Tibial nerve (tissue), 4 donors: Measurements from ENCODE around the gene ABI1.

Experiments used
- CTCF ChIP-seq, 5 experiments: fragments of 200-600 bp in 3 of 5; fragments of 450-650 bp in 2 of 5; sonication (generic) in 3 of 5; IDR thresholded peaks; one replicate each; pipeline ENCODE4 v1.5.1; 2016 to 2019; ENCODE audit warnings: antibody characterized with exemption in 5 of 5, mild to moderate bottlenecking in 3 of 5, moderate library complexity in 2 of 5
- EP300 ChIP-seq, 2 donors: sonication (generic); formaldehyde crosslinking; IDR thresholded peaks; one replicate each; pipeline ENCODE4 v1.6.1; 2017; ENCODE audit warnings: antibody characterized with exemption in 2 of 2, mild to moderate bottlenecking in 1 of 2
- POLR2A ChIP-seq, 2 donors: fragments of 450-650 bp; IDR thresholded peaks; one replicate each; pipeline ENCODE4 v1.6.1; 2017; ENCODE audit warnings: antibody characterized with exemption in 2 of 2, mild to moderate bottlenecking in 2 of 2, moderate library complexity in 2 of 2

GRCh38 chr10:26824015-26824690 is 36.6 kb downstream of the ABI1 start:
- no peak for TF ChIP-seq POLR2A (IDR thresholded peaks at IDR 0.05)
- no peak for TF ChIP-seq EP300 (IDR thresholded peaks at IDR 0.05)
- no peak for TF ChIP-seq CTCF (IDR thresholded peaks at IDR 0.05)
